ENCODE measurements around the gene C19orf38.
A peak's percentile ranks its signal among the peaks of the same experiment; 100 is the strongest.

Gene C19orf38

GRCh38 chr19:10848230-10848856 lies at the start of gene C19orf38:
TSS of gene C19orf38 (plus strand) at chr19:10848415. CDS start at chr19:10848509, 94 bp downstream.
- DNase-seq (ENCODE audit: low read depth in 2 of 2), result no peak

GRCh38 chr19:10800488-10800887 lies 47.7 kb upstream of the C19orf38 start:
- DNase-seq (ENCODE audit: low read depth in 2 of 2), result no peak

- DNase-seq (ENCODE audit: low read depth in 2 of 2), result no peak
Measured at GRCh38 chr19:10802479-10802878, 45.7 kb upstream of the C19orf38 start.

GRCh38 chr19:10803252-10803651 lies 45.0 kb upstream of the C19orf38 start:
- no peak for DNase-seq (ENCODE audit: low read depth in 2 of 2)

GRCh38 chr19:10805065-10805757 lies 43.0 kb upstream of the C19orf38 start:
- no peak for DNase-seq (ENCODE audit: low read depth in 2 of 2)

- DNase-seq (ENCODE audit: low read depth in 2 of 2), result no peak
Measured at GRCh38 chr19:10805758-10806247, 42.4 kb upstream of the C19orf38 start.

GRCh38 chr19:10808937-10809649 lies 39.1 kb upstream of the C19orf38 start:
- DNase-seq (ENCODE audit: low read depth in 2 of 2), result peak in 1 of 2 donors; percentile 24

- no peak for DNase-seq (ENCODE audit: low read depth in 2 of 2)
Measured at GRCh38 chr19:10809651-10810285, 38.4 kb upstream of the C19orf38 start.

- DNase-seq (ENCODE audit: low read depth in 2 of 2), result no peak
Measured at GRCh38 chr19:10811391-10812111, 36.7 kb upstream of the C19orf38 start.

- DNase-seq (ENCODE audit: low read depth in 2 of 2), result no peak
Measured at GRCh38 chr19:10812196-10812595, 36.0 kb upstream of the C19orf38 start.

- peak in 1 of 2 donors; percentile 12 for DNase-seq (ENCODE audit: low read depth in 2 of 2)
Measured at GRCh38 chr19:10812902-10813404, 35.3 kb upstream of the C19orf38 start.

GRCh38 chr19:10815007-10815536 lies 33.1 kb upstream of the C19orf38 start:
- DNase-seq (ENCODE audit: low read depth in 2 of 2), result no peak

- no peak for DNase-seq (ENCODE audit: low read depth in 2 of 2)
Measured at GRCh38 chr19:10815969-10816644, 32.1 kb upstream of the C19orf38 start.

- no peak for DNase-seq (ENCODE audit: low read depth in 2 of 2)
Measured at GRCh38 chr19:10816691-10817090, 31.5 kb upstream of the C19orf38 start.

- DNase-seq (ENCODE audit: low read depth in 2 of 2), result no peak
Measured at GRCh38 chr19:10817291-10818038, 30.8 kb upstream of the C19orf38 start.

- DNase-seq (ENCODE audit: low read depth in 2 of 2), result no peak
Measured at GRCh38 chr19:10818301-10819123, 29.7 kb upstream of the C19orf38 start.

- DNase-seq (ENCODE audit: low read depth in 2 of 2), result no peak
Measured at GRCh38 chr19:10819124-10820060, 28.8 kb upstream of the C19orf38 start.

- DNase-seq (ENCODE audit: low read depth in 2 of 2), result no peak
Measured at GRCh38 chr19:10820173-10820572, 28.0 kb upstream of the C19orf38 start.

All from stimulated activated CD4-positive, alpha-beta T cell treated with anti-CD3 and anti-CD28 coated beads, Interleukin-4, amount 100 ng/mL, for 48 hours (primary cell).